Panc1 (cell line): ENCODE measurements around the gene WWOX. TPM values are rescaled to one million over a fixed set of nuclear protein-coding genes. Genes with fewer than 3 reads are reported as not detected.

Experiments used
- ATAC-seq: fragments of 200-7000 bp; cut with Tn5 transposase; 2 replicates; pipeline ENCODE4 v1.9.1; 2020; ENCODE audit warnings: mild to moderate bottlenecking, moderate library complexity
- BruUV-seq: library from RNA; stranded (reverse); fragments of 400-500 nt; replicated peaks from 2 replicates; lab custom pipeline; 2021; lab: Mats Ljungman, UMichigan
- CTCF ChIA-PET: fragments of 300-600 bp; sonication (Branson Sonifier 250); formaldehyde crosslinking; loops from one replicate; lab custom pipeline; 2022; ENCODE audit warnings: antibody characterized with exemption; lab: Charles Lee
- POLR2A ChIA-PET: fragments of 300-600 bp; sonication (Branson Sonifier 250); formaldehyde crosslinking; loops from one replicate; lab custom pipeline; 2022; ENCODE audit warnings: antibody characterized with exemption; lab: Charles Lee
- DNase-seq: peaks from one replicate; pipeline ENCODE4 v3.0.0-alpha.2; 2010; ENCODE audit warnings: low read depth, low spot score
- H3K27ac ChIP-seq: 2 replicates; pipeline ENCODE4 v1.5.1; 2011; ENCODE audit warnings: mild to moderate bottlenecking, low read length, inconsistent platforms
- H3K27me3 ChIP-seq: fragments of 200-500 bp; sonication (Bioruptor generic); 2 replicates; pipeline ENCODE4 v1.6.0; 2014; ENCODE audit warnings: low read length, inconsistent platforms; ENCODE audit not compliant: control insufficient read depth, insufficient read depth
- H3K36me3 ChIP-seq: fragments of 200-500 bp; sonication (Bioruptor generic); 2 replicates; pipeline ENCODE4 v1.5.1; 2014; ENCODE audit warnings: inconsistent platforms, mild to moderate bottlenecking, low read length, moderate library complexity; ENCODE audit not compliant: control insufficient read depth, insufficient read depth
- H3K4me1 ChIP-seq: 2 replicates; pipeline ENCODE4 v1.5.1; 2011; ENCODE audit warnings: inconsistent platforms, mild to moderate bottlenecking, low read length, moderate library complexity; ENCODE audit not compliant: control insufficient read depth, insufficient read depth
- H3K4me3 ChIP-seq, 2 experiments: 2 replicates each; pipeline ENCODE4 v1.5.1; 2011 to 2012; ENCODE audit warnings: low read depth in 2 of 2, low read length in 2 of 2, mild to moderate bottlenecking in 2 of 2, inconsistent platforms in 1 of 2, moderate library complexity in 1 of 2
- H3K9me3 ChIP-seq: fragments of 200-500 bp; sonication (Bioruptor generic); 2 replicates; pipeline ENCODE4 v1.5.1; 2014; ENCODE audit warnings: low read depth, mild to moderate bottlenecking, inconsistent platforms, low read length, moderate library complexity; ENCODE audit not compliant: control insufficient read depth, insufficient read depth
- CTCF ChIP-seq: fragments of 450-650 bp; IDR thresholded peaks from 2 replicates; pipeline ENCODE4 v1.5.1; 2017; ENCODE audit warnings: mild to moderate bottlenecking
- POLR2AphosphoS5 ChIP-seq: IDR thresholded peaks from 2 replicates; pipeline ENCODE4 v1.6.1; 2012; ENCODE audit warnings: mild to moderate bottlenecking, low read depth, low read length, moderate library complexity
- REST ChIP-seq, 2 experiments: IDR thresholded peaks; 2 replicates each; pipeline ENCODE4 v1.6.1; 2011 to 2012; ENCODE audit warnings: low read depth in 2 of 2, control low read depth in 1 of 2, low read length in 1 of 2, mild to moderate bottlenecking in 1 of 2, moderate library complexity in 1 of 2; ENCODE audit not compliant: insufficient read depth in 1 of 2
- SIN3A ChIP-seq: IDR thresholded peaks from 2 replicates; pipeline ENCODE4 v1.6.1; 2012; ENCODE audit warnings: low read depth, mild to moderate bottlenecking, low read length, moderate library complexity, borderline replicate concordance; ENCODE audit not compliant: insufficient read depth
- TCF7L2 ChIP-seq: IDR thresholded peaks from 2 replicates; pipeline ENCODE4 v1.6.1; 2011; ENCODE audit warnings: mild to moderate bottlenecking, low read depth, low read length, inconsistent platforms
- in situ Hi-C: cut with HindIII; loops from 2 replicates; pipeline ENCODE4 v1.10.0; 2016; ENCODE audit warnings: low sequenced_read_pairs, low pct_unique_long_range_greater_than_20kb
- intact Hi-C: fragments of 100-400 bp; cut with micrococcal nuclease; formaldehyde crosslinking; loops from one replicate; pipeline ENCODE4 v1.10.0; 2022; ENCODE audit not compliant: unreplicated experiment
- total RNA-seq: library from RNA; stranded (reverse); gene quantifications from one replicate; pipeline ENCODE4 v1.2.1, GENCODE V29; 2021; ENCODE audit not compliant: unreplicated experiment

Gene WWOX
- total RNA-seq, 1 experiment from 2014 or later, result 12.5 TPM

GRCh38 chr16:78727536-78727935 lies 628.1 kb downstream of the WWOX start:
- Histone ChIP-seq H3K4me3 (no peak overlapping the region), H3K36me3 (no peaks in the 10 kb centered on the region), H3K9me3 (no peaks in the 10 kb centered on the region), H3K4me1 (no peaks in the 10 kb centered on the region), H3K27me3 (no peaks in the 10 kb centered on the region), H3K27ac (no peak overlapping the region)
- ChIA-PET POLR2A (no interaction called here), CTCF (no interaction called here)
- intact Hi-C loops, result no loop called here
- TF ChIP-seq SIN3A, result no peak
- TF ChIP-seq CTCF, result no peak
- TF ChIP-seq POLR2AphosphoS5, result no peak
- TF ChIP-seq REST (IDR thresholded peaks at IDR 0.05; ENCODE audit: insufficient read depth in 1 of 2, low read depth in 2 of 2, low read length in 1 of 2), result no peak
- TF ChIP-seq TCF7L2, result no peak
- ATAC-seq (no peak), DNase-seq (no peak)
- in situ Hi-C loops, result no loop called here
- no TSS peak for BruUV-seq

- Histone ChIP-seq H3K36me3 (no peaks in the 10 kb centered on the region), H3K4me3 (no peak overlapping the region), H3K27ac (no peak overlapping the region), H3K27me3 (no peaks in the 10 kb centered on the region), H3K9me3 (no peaks in the 10 kb centered on the region), H3K4me1 (no peaks in the 10 kb centered on the region)
- TF ChIP-seq POLR2AphosphoS5 (no peak), SIN3A (no peak)
- ChIA-PET POLR2A (no interaction called here), CTCF (no interaction called here)
- intact Hi-C loops (no loop called here), in situ Hi-C loops (no loop called here)
- no TSS peak for BruUV-seq
- DNase-seq (no peak), ATAC-seq (no peak)
Observed at GRCh38 chr16:78729687-78730086, 630.2 kb downstream of the WWOX start.

- BruUV-seq, result no TSS peak
- Histone ChIP-seq H3K4me1 (no peaks in the 10 kb centered on the region), H3K27ac (no peak overlapping the region), H3K36me3 (no peaks in the 10 kb centered on the region), H3K9me3 (no peaks in the 10 kb centered on the region), H3K27me3 (no peaks in the 10 kb centered on the region), H3K4me3 (no peak overlapping the region)
- in situ Hi-C loops, result no loop called here
- ATAC-seq, result no peak
- ChIA-PET POLR2A (no interaction called here), CTCF (no interaction called here)
- no peak for DNase-seq
- TF ChIP-seq POLR2AphosphoS5, result no peak
- intact Hi-C loops, result no loop called here
Observed at GRCh38 chr16:78731785-78732184, 632.3 kb downstream of the WWOX start.
